SK-N-SH treated with all-trans-retinoic acid at 6 μM for 48 hours (cell line): ENCODE measurements around the gene SLC35A4.

Experiments used
- ESRRG ChIP-seq: fragments of 250-450 bp; sonication (Bioruptor Pico); IDR thresholded peaks from 2 replicates; pipeline ENCODE4 v1.6.1; 2021; ENCODE audit warnings: mild to moderate bottlenecking
- GLIS3 ChIP-seq: fragments of 250-450 bp; sonication (Bioruptor Pico); IDR thresholded peaks from 2 replicates; pipeline ENCODE4 v1.5.0; 2020; ENCODE audit warnings: mild to moderate bottlenecking, moderate library complexity
- OSR1 ChIP-seq: fragments of 250-450 bp; sonication (Bioruptor Pico); IDR thresholded peaks from 2 replicates; pipeline ENCODE4 v1.8.0; 2022; ENCODE audit warnings: moderate library complexity, mild to moderate bottlenecking, inconsistent platforms
- RARB ChIP-seq: fragments of 250-450 bp; sonication (Bioruptor Pico); IDR thresholded peaks from 2 replicates; pipeline ENCODE4 v1.8.0; 2021; ENCODE audit warnings: mild to moderate bottlenecking, moderate library complexity
- TCF4 ChIP-seq: fragments of 250-450 bp; sonication (Bioruptor Pico); IDR thresholded peaks from 2 replicates; pipeline ENCODE4 v1.8.0; 2021; ENCODE audit warnings: mild to moderate bottlenecking, moderate library complexity, borderline replicate concordance
- ZFP3 ChIP-seq: fragments of 250-450 bp; sonication (Bioruptor Pico); IDR thresholded peaks from 2 replicates; pipeline ENCODE4 v1.5.0; 2020; ENCODE audit warnings: mild to moderate bottlenecking, moderate library complexity
- ZFP30 ChIP-seq: fragments of 450-650 bp; formaldehyde crosslinking; IDR thresholded peaks from 2 replicates; pipeline ENCODE4 v1.5.0; 2022; ENCODE audit warnings: mild to moderate bottlenecking, moderate library complexity
- ZNF70 ChIP-seq: fragments of 450-650 bp; formaldehyde crosslinking; IDR thresholded peaks from 2 replicates; pipeline ENCODE4 v1.5.0; 2020; ENCODE audit warnings: mild to moderate bottlenecking, moderate library complexity
- TF ChIP-seq, protein P1 (sequence below): fragments of 250-450 bp; sonication (Bioruptor Pico); IDR thresholded peaks from 2 replicates; pipeline ENCODE4 v1.8.0; 2020; ENCODE audit warnings: mild to moderate bottlenecking, moderate library complexity, borderline replicate concordance
- TF ChIP-seq, protein P2 (sequence below): fragments of 250-450 bp; sonication (Bioruptor Pico); IDR thresholded peaks from 2 replicates; pipeline ENCODE4 v1.5.1; 2020; ENCODE audit warnings: low read depth, mild to moderate bottlenecking, moderate library complexity

DNA sequence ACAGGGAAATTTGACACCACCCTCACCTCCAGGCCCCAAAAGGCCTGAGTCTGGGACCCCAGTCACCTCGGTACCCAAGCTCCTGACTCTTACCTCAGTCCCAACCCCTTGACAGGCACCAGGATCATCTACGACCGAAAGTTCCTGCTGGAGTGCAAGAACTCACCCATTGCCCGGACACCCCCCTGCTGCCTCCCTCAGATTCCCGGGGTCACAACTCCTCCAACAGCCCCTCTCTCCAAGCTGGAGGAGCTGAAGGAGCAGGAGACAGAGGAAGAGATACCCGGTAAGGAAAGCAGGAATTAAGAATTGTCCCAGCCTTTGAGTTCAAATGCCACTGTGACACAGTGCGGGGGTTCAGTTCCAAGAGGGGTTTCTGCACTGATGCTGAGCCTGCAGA lies 15.8 kb upstream of the SLC35A4 start:
- TF ChIP-seq ZFP3 (no peak), RARB (no peak), TCF4 (no peak), OSR1 (CRISPR knock-in tag) (no peak), ZNF70 (CRISPR knock-in tag) (no peak), GLIS3 (CRISPR knock-in tag) (no peak), ESRRG (CRISPR knock-in tag) (no peak), ZFP30 (CRISPR knock-in tag) (no peak)
- TF ChIP-seq, protein P1, sequence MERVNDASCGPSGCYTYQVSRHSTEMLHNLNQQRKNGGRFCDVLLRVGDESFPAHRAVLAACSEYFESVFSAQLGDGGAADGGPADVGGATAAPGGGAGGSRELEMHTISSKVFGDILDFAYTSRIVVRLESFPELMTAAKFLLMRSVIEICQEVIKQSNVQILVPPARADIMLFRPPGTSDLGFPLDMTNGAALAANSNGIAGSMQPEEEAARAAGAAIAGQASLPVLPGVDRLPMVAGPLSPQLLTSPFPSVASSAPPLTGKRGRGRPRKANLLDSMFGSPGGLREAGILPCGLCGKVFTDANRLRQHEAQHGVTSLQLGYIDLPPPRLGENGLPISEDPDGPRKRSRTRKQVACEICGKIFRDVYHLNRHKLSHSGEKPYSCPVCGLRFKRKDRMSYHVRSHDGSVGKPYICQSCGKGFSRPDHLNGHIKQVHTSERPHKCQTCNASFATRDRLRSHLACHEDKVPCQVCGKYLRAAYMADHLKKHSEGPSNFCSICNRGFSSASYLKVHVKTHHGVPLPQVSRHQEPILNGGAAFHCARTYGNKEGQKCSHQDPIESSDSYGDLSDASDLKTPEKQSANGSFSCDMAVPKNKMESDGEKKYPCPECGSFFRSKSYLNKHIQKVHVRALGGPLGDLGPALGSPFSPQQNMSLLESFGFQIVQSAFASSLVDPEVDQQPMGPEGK (CRISPR knock-in tag), result no peak
- TF ChIP-seq, protein P2, sequence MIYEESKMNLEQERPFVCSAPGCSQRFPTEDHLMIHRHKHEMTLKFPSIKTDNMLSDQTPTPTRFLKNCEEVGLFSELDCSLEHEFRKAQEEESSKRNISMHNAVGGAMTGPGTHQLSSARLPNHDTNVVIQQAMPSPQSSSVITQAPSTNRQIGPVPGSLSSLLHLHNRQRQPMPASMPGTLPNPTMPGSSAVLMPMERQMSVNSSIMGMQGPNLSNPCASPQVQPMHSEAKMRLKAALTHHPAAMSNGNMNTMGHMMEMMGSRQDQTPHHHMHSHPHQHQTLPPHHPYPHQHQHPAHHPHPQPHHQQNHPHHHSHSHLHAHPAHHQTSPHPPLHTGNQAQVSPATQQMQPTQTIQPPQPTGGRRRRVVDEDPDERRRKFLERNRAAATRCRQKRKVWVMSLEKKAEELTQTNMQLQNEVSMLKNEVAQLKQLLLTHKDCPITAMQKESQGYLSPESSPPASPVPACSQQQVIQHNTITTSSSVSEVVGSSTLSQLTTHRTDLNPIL (CRISPR knock-in tag), result no peak
